PC-3 (cell line): ENCODE results near the gene C5orf58. TPM values are rescaled to one million over a fixed set of nuclear protein-coding genes. Genes with fewer than 3 reads are reported as not detected.

Experiments used
- ATAC-seq: fragments of 200-7000 bp; cut with Tn5 transposase; 2 replicates; pipeline ENCODE4 v1.9.1; 2020; ENCODE audit warnings: mild to moderate bottlenecking, moderate library complexity
- BruUV-seq: library from RNA; stranded (reverse); fragments of 400-500 nt; replicated peaks from 2 replicates; lab custom pipeline; 2021; lab: Mats Ljungman, UMichigan
- CTCF ChIA-PET: fragments of 300-600 bp; sonication (Branson Sonifier 250); formaldehyde crosslinking; loops from one replicate; lab custom pipeline; 2022; ENCODE audit warnings: antibody characterized with exemption; lab: Charles Lee
- POLR2A ChIA-PET: fragments of 300-600 bp; sonication (Branson Sonifier 250); formaldehyde crosslinking; loops from one replicate; lab custom pipeline; 2022; ENCODE audit warnings: antibody characterized with exemption; ENCODE audit not compliant: unreplicated experiment; lab: Charles Lee
- DNase-seq: peaks from one replicate; pipeline ENCODE4 v3.0.0-alpha.2; 2015
- H2AFZ ChIP-seq: fragments of 300-600 bp; sonication (generic); 2 replicates; pipeline ENCODE4 v1.6.0; 2016; ENCODE audit warnings: antibody characterized with exemption, low read length
- H3F3A ChIP-seq: fragments of 300-600 bp; sonication (generic); one replicate; pipeline ENCODE4 v1.6.0; 2017; ENCODE audit warnings: antibody characterized with exemption, low read length, control low read depth, mild to moderate bottlenecking; ENCODE audit not compliant: unreplicated experiment
- H3K27ac ChIP-seq: fragments of 300-600 bp; sonication (generic); 2 replicates; pipeline ENCODE4 v1.5.1; 2016; ENCODE audit warnings: mild to moderate bottlenecking, low read length
- H3K27me3 ChIP-seq: fragments of 300-600 bp; sonication (generic); 2 replicates; pipeline ENCODE4 v1.6.1; 2016; ENCODE audit warnings: low read length, mixed read lengths
- H3K36me3 ChIP-seq: fragments of 300-600 bp; sonication (generic); 2 replicates; pipeline ENCODE4 v1.6.1; 2016; ENCODE audit warnings: low read depth, mixed run types, low read length, mixed read lengths
- H3K4me1 ChIP-seq: fragments of 300-600 bp; sonication (generic); 2 replicates; pipeline ENCODE4 v1.5.1; 2016; ENCODE audit warnings: low read length; ENCODE audit not compliant: insufficient read depth
- H3K4me2 ChIP-seq: fragments of 300-600 bp; sonication (generic); 2 replicates; pipeline ENCODE4 v1.6.0; 2016; ENCODE audit warnings: low read length
- H3K4me3 ChIP-seq: fragments of 300-600 bp; sonication (generic); 2 replicates; pipeline ENCODE4 v1.5.1; 2016; ENCODE audit warnings: mild to moderate bottlenecking, low read length, mixed read lengths
- H3K79me2 ChIP-seq: fragments of 300-600 bp; sonication (generic); 2 replicates; pipeline ENCODE4 v1.6.1; 2017; ENCODE audit warnings: low read length, mixed read lengths
- H3K9ac ChIP-seq: fragments of 300-600 bp; sonication (generic); 2 replicates; pipeline ENCODE4 v1.6.0; 2016; ENCODE audit warnings: mild to moderate bottlenecking, low read length
- H3K9me2 ChIP-seq: fragments of 300-600 bp; sonication (generic); replicated peaks from 2 replicates; pipeline ENCODE4 v1.6.1; 2016; ENCODE audit warnings: mixed run types, low read length, mixed read lengths
- H3K9me3 ChIP-seq: fragments of 300-600 bp; sonication (generic); 2 replicates; pipeline ENCODE4 v1.6.1; 2016; ENCODE audit warnings: low read length, mixed read lengths
- H4K20me1 ChIP-seq: fragments of 300-600 bp; sonication (generic); 2 replicates; pipeline ENCODE4 v1.6.1; 2016; ENCODE audit warnings: low read length, mixed read lengths
- CTCF ChIP-seq: fragments of 300-600 bp; sonication (generic); conservative IDR thresholded peaks from 2 replicates; pipeline ENCODE4 v1.5.1; 2017; ENCODE audit warnings: antibody characterized with exemption, low read depth, mild to moderate bottlenecking, low read length
- EZH2 ChIP-seq: fragments of 300-600 bp; sonication (generic); IDR thresholded peaks from one replicate; pipeline ENCODE4 v1.6.1; 2017; ENCODE audit warnings: antibody characterized with exemption, mild to moderate bottlenecking, low read length; ENCODE audit not compliant: unreplicated experiment
- EZH2phosphoT487 ChIP-seq: fragments of 300-600 bp; sonication (generic); IDR thresholded peaks from 2 replicates; pipeline ENCODE4 v1.6.1; 2018; ENCODE audit warnings: mild to moderate bottlenecking, antibody characterized with exemption, low read length, borderline replicate concordance
- intact Hi-C: fragments of 100-400 bp; cut with micrococcal nuclease; formaldehyde crosslinking; loops from 2 replicates; pipeline ENCODE4 v1.9.0; 2023
- total RNA-seq: library from RNA; depleted of rRNA; stranded (reverse); fragments of >200 nt; gene quantifications from 2 replicates; pipeline ENCODE4 v1.2.3, GENCODE V29; 2014

C5orf58 gene
- total RNA-seq, 1 experiment from 2014 or later = not detected

- Histone ChIP-seq H3F3A (no peaks in the 10 kb centered on the region), H3K9ac (no peak overlapping the region), H3K27ac (no peak overlapping the region), H4K20me1 (no peaks in the 10 kb centered on the region), H3K27me3 (peaks cover 16% of the 10 kb centered on the region; the same call in 1 of the 2 replicates), H3K4me1 (no peaks in the 10 kb centered on the region), H3K36me3 (no peaks in the 10 kb centered on the region), H3K4me3 (no peak overlapping the region), H3K9me2 (no peaks in the 10 kb centered on the region), H3K9me3 (no peaks in the 10 kb centered on the region), H3K4me2 (no peak overlapping the region), H2AFZ (no peak overlapping the region), H3K79me2 (no peaks in the 10 kb centered on the region)
- DNase-seq (no peak), ATAC-seq (no peak)
- ChIA-PET POLR2A (no interaction called here), CTCF (no interaction called here)
- TF ChIP-seq CTCF = no peak
- TF ChIP-seq EZH2 = no peak
- TF ChIP-seq EZH2phosphoT487 = no peak
- BruUV-seq = no TSS peak
- intact Hi-C loops = no loop called here
Measured at GRCh38 chr5:170278611-170279458, 46.0 kb downstream of the C5orf58 start.

- no peaks in the 10 kb centered on the region for H3K9me3 ChIP-seq
- H3K79me2 ChIP-seq = no peaks in the 10 kb centered on the region
- no TSS peak for BruUV-seq
- H3K4me2 ChIP-seq = no peak overlapping the region
- intact Hi-C loops = no loop called here
- ChIA-PET CTCF (no interaction called here), POLR2A (no interaction called here)
- no peaks in the 10 kb centered on the region for H3K4me1 ChIP-seq
- no peak overlapping the region for H3K9ac ChIP-seq
- no peaks in the 10 kb centered on the region for H3K9me2 ChIP-seq
- no peaks in the 10 kb centered on the region for H3K36me3 ChIP-seq
- H3K4me3 ChIP-seq = no peak overlapping the region
- H2AFZ ChIP-seq = no peak overlapping the region
- no peaks in the 10 kb centered on the region for H3F3A ChIP-seq
- TF ChIP-seq CTCF = no peak
- no peak for TF ChIP-seq EZH2
- no peak for TF ChIP-seq EZH2phosphoT487
- peaks cover 16% of the 10 kb centered on the region; the same call in 1 of the 2 replicates for H3K27me3 ChIP-seq
- no peaks in the 10 kb centered on the region for H4K20me1 ChIP-seq
- no peak overlapping the region for H3K27ac ChIP-seq
- DNase-seq = no peak
- no peak for ATAC-seq
Measured at GRCh38 chr5:170279459-170279817, 46.7 kb downstream of the C5orf58 start.

GRCh38 chr5:170280011-170280493, 47.3 kb downstream of the C5orf58 start:
- H3K4me3 ChIP-seq = no peak overlapping the region
- no peaks in the 10 kb centered on the region for H3K9me2 ChIP-seq
- ChIA-PET CTCF (no interaction called here), POLR2A (no interaction called here)
- no peaks in the 10 kb centered on the region for H3K79me2 ChIP-seq
- no peaks in the 10 kb centered on the region for H3K4me1 ChIP-seq
- H3F3A ChIP-seq = no peaks in the 10 kb centered on the region
- no peak for DNase-seq
- H3K36me3 ChIP-seq = no peaks in the 10 kb centered on the region
- H4K20me1 ChIP-seq = no peaks in the 10 kb centered on the region
- H3K9me3 ChIP-seq = no peaks in the 10 kb centered on the region
- TF ChIP-seq EZH2 (no peak), EZH2phosphoT487 (no peak)
- H2AFZ ChIP-seq = no peak overlapping the region
- no peak overlapping the region for H3K27ac ChIP-seq
- intact Hi-C loops = no loop called here
- no TSS peak for BruUV-seq
- H3K27me3 ChIP-seq = peaks cover 16% of the 10 kb centered on the region; the same call in 1 of the 2 replicates
- no peak for ATAC-seq
- H3K4me2 ChIP-seq = no peak overlapping the region
- H3K9ac ChIP-seq = no peak overlapping the region
